SK-N-SH treated with all-trans-retinoic acid at 6 μM for 48 hours (cell line): ENCODE data around the gene KIAA0319L.

Experiments used
- ARNTL ChIP-seq: fragments of 450-650 bp; formaldehyde crosslinking; IDR thresholded peaks from 2 replicates; pipeline ENCODE4 v1.5.0; 2020; ENCODE audit warnings: low read depth, mild to moderate bottlenecking, moderate library complexity, borderline replicate concordance
- OSR1 ChIP-seq: fragments of 250-450 bp; sonication (Bioruptor Pico); IDR thresholded peaks from 2 replicates; pipeline ENCODE4 v1.8.0; 2022; ENCODE audit warnings: moderate library complexity, mild to moderate bottlenecking, inconsistent platforms
- TCF4 ChIP-seq: fragments of 250-450 bp; sonication (Bioruptor Pico); IDR thresholded peaks from 2 replicates; pipeline ENCODE4 v1.8.0; 2021; ENCODE audit warnings: mild to moderate bottlenecking, moderate library complexity, borderline replicate concordance
- ZFP3 ChIP-seq: fragments of 250-450 bp; sonication (Bioruptor Pico); IDR thresholded peaks from 2 replicates; pipeline ENCODE4 v1.5.0; 2020; ENCODE audit warnings: mild to moderate bottlenecking, moderate library complexity
- ZNF565 ChIP-seq: fragments of 450-650 bp; formaldehyde crosslinking; conservative IDR thresholded peaks from 2 replicates; pipeline ENCODE4 v1.5.0; 2020; ENCODE audit warnings: low read depth, mild to moderate bottlenecking, moderate library complexity
- ZNF8 ChIP-seq: fragments of 450-650 bp; formaldehyde crosslinking; IDR thresholded peaks from 2 replicates; pipeline ENCODE4 v1.5.0; 2020; ENCODE audit warnings: mild to moderate bottlenecking, moderate library complexity
- TF ChIP-seq, protein P1 (sequence below): fragments of 250-450 bp; sonication (Bioruptor Pico); IDR thresholded peaks from 2 replicates; pipeline ENCODE4 v1.8.0; 2020; ENCODE audit warnings: mild to moderate bottlenecking, moderate library complexity, borderline replicate concordance

DNA sequence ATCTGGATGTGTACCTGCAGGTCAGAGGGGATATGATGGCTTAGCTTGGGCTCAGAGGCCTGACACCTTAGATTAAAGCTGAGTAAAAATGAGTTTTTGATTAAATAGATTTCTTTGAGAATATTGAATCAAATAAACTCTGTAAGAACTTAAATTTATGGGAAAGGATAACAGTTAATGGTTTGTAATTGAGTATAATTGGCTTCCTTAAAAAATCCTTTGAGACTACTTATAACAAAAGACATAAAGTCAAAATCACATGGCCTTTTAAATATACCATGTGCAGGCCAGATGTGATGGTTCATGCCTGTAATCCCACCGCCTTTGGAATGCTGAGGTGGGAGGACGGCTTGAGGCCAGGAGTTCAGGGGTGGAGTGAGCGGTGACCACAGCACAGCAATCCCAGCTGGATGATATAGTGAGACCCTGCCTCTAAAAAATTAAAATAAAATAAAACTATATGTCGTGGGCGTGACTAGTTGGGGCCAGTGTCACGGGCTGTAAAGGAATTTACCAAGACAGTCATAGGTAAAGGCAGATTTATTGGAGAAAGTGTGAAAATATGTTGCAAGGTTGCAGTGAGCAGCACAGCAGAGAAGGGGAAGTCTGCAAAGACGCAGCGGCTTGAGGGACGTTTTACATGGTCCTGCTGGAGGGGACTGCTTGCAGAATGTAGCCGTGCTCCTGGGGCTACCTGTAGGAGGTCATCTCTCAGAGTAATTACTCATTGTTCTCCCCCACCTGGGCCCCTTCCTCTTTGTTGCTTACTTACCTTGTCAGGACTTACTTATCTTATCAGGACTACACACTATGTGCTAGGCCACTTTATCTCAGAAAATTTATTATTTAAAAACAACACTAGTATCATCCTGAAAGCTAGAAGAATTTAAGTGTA, 166.4 kb downstream of the KIAA0319L start:
- no peak for TF ChIP-seq ZNF8 (CRISPR knock-in tag)
- no peak for TF ChIP-seq ZFP3 (CRISPR knock-in tag)
- TF ChIP-seq, protein P1, sequence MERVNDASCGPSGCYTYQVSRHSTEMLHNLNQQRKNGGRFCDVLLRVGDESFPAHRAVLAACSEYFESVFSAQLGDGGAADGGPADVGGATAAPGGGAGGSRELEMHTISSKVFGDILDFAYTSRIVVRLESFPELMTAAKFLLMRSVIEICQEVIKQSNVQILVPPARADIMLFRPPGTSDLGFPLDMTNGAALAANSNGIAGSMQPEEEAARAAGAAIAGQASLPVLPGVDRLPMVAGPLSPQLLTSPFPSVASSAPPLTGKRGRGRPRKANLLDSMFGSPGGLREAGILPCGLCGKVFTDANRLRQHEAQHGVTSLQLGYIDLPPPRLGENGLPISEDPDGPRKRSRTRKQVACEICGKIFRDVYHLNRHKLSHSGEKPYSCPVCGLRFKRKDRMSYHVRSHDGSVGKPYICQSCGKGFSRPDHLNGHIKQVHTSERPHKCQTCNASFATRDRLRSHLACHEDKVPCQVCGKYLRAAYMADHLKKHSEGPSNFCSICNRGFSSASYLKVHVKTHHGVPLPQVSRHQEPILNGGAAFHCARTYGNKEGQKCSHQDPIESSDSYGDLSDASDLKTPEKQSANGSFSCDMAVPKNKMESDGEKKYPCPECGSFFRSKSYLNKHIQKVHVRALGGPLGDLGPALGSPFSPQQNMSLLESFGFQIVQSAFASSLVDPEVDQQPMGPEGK (CRISPR knock-in tag), result no peak
- TF ChIP-seq OSR1, result no peak
- TF ChIP-seq ARNTL, result no peak
- no peak for TF ChIP-seq ZNF565
- TF ChIP-seq TCF4 (CRISPR knock-in tag), result no peak
